HG03135 (cell line): ENCODE measurements around the gene NCBP2.

Experiments used
- ATAC-seq: cut with Tn5 transposase; IDR thresholded peaks from one replicate; pipeline ENCODE4 v1.9.1; 2021; ENCODE audit warnings: mild to moderate bottlenecking, moderate library complexity; ENCODE audit not compliant: unreplicated experiment

NCBP2 gene

DNA sequence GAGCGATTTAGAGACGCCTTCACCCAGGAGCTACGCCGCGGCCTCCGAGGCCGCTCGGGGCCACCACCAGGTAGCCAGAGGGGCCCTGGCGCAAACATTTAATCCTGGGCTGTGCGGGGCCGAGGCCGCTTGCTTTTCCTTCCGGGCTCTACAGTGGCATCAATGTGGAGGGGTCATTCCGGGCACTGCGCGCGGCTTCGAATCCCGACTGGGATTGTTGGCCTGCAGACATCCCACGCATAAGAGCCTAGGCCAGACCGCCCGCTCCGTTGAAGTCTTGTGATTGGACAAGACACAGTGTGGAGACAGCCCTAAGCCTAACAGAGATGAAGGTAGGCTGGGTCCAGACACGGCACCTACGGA is 568 bp upstream of the NCBP2 start:
- no peak for ATAC-seq

DNA sequence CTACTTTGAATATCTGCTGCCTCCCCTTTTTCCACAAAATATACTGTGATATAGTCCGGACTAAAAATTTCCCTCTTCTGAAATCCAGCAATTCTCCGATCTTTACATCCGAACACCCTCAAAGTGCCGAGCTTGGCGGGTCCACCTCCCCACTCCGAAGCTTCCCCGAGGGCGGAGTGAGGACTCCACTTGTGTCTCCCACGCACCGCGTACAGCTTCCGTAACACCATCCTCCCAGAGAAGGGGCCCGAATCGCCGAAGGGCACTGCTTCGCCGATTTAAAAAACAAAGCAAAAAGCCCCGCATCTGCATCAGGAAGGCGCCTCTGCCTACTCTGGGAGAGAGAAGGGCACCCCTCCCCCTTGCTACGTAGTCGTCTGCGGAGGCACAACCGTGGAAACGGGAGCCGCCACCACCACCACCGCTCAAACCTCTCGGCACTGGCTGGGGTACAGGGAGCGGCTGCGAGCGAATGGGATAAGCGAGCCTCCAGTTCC is 551 bp downstream of the NCBP2 start:
- ATAC-seq = peak; percentile 25

DNA sequence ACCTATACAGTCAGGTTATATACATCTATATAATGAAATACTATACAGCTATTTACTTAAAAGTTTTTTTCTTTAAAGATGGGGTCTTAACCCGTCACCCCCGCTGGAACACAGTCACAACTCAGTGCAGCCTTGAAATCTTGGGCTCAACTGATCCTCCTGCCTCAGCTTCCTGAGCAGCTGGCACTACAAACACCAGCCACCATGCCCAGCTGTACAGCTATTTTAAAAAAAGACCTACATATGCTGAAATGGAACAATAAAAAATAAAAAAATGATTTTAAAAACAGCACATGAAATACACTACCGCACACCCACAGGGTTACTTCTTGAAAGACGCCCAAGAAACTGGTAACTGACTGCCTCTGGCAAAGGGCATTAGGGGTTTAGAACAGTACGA is 3.8 kb downstream of the NCBP2 start:
- no peak for ATAC-seq

DNA sequence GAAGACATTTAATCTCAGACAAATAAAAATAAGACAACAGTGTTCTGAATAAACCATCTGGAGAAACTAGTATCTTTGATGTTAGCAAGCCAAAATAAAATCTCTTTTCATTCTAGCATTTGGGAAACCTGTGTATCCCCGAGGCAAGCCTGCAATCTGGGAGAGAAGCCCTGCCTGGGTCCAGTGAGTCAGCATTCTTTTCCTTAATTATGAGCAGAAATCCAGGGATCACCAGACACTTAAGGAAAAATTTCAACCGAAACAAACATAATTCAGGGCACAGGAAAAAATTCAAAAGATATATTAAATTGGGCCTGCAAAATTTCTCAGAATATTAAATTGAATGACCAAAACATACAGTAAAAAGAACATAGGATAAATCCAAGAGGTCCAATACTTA is 4.2 kb downstream of the NCBP2 start:
- ATAC-seq = no peak

DNA sequence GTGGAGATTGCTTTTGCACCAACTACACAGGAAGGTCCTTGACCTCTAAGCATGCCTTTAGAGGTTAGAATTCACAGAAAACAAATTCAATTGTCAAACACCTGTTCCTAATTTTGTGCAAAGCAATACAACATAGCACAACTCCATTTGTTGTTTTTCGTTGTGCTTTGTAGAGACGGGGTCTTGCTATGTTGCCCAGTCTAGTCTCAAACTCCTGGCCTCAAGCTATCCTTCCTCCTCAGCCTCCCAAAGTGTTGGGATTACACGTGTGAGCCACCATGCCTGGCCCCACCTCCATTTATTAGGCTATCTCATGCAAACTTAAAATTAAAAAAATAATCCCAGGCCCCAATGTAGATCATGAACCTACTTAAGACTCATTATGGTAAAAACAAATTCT is 6.0 kb downstream of the NCBP2 start:
- no peak for ATAC-seq

DNA sequence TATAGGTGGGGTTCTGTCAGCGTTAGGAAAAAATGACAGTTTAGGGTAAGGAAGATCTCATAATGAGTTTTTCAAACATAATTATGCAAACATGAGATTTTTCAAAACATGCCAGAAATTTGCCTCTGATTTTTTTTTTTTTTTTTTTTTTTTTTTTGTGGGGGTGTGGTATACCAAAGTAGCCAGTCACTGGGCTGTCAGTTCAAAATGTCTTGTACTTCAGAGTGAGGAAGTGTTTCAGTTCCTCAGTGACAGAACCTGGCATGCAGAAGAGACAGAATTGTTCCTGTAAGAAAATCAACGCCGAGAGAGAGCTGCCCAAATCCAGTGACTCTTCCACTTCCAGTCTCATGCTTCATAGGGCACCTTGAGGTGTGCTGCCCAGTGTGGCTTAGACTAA is 9.7 kb downstream of the NCBP2 start:
- no peak for ATAC-seq

DNA sequence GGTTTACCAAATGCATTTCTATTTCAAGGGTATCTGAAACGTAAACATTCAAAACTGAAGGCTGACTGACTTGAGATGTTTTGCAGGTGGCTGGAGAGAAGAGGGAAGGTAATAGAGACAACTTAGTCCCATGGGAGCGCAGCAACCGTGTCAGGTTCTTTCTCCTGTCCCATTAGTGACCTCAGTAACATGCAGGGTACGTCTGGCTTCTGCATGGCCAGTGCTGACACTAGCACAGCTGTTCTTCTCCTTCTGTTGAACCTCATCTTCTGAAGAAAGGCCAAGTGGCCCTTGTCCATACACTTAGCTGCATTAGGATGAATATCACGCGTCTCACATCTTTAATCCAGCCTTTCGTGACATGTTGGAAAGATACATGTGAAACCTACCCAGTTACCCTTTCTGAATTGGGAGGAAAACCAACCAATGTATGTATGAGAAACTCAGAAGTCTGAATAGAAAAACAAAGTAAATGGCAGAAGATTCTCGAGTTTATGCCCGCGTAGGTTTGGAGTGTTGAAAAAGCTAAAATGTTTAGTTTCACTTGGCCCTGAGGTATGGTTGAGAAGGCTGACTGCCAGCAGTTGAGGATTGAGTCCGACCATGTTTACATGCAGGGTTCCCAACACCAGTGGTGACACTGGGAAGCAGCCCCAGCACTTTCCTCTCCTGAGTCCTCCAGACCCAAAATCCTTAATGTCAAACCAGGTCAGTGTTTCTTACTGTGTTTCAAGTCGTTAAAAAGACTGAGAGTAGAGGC is 10.3 kb downstream of the NCBP2 start:
- no peak for ATAC-seq

DNA sequence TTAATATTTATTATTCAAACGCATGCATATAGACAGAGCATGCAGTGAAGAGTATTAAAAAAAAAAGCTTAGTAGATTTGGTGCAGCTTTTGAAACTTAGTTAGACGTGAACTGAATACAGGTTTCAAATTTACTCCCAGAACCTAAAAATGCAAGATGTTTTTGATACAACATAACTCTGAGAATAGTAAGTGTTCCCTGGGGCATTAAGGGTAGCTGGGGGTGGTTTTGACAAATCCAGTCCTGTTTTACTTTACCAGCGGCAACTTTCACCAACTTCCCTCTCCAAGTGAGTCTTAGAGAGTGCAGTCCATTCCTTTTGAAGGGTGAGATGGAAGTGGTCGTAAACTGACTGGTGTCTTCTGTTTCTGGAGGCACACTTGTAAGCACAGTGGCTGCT is 11.2 kb downstream of the NCBP2 start:
- ATAC-seq = no peak

DNA sequence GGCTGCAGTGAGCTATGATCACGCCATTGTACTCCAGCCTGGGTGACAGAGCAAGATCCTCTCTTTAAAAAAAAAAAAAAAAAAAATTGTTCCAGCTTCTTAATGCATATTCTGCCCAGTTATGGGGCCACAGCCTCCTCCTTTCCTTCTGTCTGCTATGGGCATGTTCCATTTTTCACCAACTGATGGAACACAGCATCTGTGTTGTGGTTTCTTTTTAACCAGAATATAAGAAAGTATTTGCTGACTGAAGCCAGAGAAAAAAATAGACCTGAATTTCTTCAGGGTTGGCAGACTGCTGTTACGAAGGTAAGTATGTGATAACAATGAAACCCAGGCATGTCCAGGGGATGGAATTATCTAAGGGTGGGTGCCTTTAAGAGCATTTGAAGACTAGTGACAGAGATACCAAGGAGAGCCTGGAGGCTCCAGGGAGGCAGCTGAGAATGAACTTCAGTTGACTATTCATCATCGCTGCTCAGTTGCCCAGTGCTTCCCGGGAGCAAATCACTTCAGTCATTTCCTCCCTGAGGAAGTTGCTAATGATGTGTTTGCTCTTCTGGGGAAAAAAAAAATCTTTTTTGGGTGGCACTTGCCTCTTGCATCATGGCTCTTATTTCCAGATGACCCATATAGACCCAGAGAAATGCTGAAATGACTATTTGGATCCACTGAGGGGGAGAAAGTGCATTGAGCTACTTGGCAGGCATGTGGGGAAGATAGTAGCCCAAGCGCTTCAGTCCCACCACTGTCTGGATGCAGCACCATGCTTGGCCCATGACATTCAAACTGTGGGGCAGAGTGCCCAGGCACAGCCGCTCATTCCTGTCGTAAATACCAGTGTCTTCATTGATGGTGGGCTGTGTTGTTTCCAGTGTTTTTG is 14.5 kb downstream of the NCBP2 start:
- ATAC-seq = no peak

DNA sequence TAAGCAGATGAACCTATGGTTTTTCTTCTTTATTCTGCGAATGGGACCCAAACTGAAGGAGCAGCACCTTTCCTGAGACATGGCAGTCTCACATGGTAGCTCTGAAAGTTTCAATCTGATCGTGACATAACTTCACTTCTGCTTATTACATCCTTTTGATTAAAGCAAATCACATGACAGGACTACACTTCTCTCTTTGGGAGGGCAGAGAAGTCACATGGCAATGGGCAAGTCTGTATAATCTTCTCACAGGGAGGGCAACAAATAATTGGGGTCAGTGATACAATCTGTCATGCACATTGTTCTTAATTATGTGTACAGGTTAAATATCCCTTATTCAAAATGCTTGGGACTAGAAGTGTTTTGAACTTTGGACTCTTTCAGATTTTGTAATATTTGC is 21.6 kb downstream of the NCBP2 start:
- no peak for ATAC-seq

DNA sequence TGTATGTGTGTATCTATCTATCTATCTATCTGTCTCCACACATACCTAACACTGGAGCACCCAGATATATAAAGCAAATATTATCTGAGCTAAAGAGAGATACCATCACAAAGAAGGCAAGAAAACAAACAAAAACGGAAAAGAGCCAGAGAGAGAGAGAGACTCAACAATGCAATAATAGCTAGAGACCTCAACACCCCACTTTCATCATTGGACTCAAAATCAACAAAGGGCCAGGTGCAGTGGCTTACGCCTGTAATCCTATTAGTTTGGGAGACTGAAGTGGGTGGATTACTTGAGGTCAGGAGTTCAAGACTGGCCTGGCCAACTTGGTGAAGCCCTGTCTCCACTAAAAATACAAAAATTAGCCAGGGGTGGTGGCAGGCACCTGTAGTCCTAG is 23.4 kb downstream of the NCBP2 start:
- ATAC-seq = no peak

DNA sequence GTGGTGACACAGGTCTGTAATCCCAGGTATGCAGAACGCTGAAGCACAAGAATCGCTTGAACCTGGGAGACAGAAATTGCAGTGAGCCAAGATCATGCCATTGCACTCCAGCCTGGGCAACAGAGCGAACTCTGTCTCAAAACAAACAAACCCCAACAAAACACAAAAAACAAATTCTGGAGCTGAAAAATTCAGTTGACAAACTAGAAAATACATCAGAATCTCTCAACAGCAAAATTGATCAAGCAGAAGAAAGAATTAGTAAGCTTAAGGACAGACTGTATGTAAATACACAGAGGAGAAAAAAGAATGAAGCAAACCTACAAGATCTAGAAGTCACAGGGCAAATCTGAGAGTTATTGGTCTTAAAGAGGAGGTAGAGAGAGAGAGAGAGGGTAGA is 25.3 kb downstream of the NCBP2 start:
- ATAC-seq = no peak

DNA sequence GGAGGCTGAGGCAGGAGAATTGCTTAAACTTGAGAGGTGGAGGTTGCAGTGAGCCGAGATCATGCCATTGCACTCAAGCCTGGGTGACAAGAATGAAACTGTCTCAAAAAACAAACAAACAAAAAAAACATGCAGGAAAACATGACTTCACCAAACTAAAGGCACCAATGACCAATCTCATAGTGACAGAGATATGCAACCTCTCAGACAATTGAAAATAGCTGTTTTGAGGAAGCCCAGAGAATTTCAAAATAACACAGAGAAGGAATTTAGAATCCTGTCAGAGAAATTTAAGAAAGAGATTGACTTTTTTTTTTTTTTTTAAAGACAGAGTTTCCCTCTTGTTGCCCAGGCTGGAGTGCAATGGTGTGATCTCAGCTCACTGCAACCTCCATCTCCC is 26.1 kb downstream of the NCBP2 start:
- ATAC-seq = no peak

DNA sequence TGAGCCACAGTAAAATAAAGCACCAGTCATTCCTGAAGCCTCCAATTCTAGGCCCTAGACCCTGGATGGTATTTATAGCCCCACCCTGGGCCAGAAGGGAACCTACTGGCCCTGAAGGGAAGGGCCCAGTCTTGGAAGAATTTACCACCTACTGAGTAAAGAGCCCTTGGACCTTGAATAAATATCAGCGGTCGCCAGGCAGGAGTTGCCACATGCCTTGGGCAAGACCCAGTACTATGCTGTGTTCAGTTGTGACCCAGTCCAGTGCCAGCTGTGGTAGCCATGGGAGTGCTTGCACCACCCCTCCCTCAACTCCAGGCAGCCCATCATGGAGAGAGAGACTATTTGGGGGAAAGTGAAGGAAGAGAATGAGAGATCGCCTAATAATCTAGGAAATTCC is 27.0 kb downstream of the NCBP2 start:
- no peak for ATAC-seq

DNA sequence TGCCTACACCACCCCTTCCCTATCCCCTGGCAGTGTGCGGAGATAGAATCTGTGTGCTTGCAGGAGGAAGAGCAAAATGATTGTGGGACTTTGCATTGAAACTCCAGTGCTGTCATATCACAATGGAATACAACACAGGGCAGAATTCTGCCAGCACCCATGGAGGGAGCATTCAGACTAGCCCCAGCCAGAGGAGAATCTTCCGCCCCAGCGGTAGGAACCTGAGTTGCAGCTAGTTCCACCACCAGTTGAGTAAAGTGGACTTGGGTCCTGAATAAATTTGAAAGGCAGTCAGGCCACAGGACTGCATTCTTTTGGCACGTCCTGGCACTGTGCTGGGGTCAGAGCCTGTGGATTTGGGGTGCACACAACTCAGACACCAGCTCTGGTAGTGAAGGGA is 27.5 kb downstream of the NCBP2 start:
- ATAC-seq = no peak

DNA sequence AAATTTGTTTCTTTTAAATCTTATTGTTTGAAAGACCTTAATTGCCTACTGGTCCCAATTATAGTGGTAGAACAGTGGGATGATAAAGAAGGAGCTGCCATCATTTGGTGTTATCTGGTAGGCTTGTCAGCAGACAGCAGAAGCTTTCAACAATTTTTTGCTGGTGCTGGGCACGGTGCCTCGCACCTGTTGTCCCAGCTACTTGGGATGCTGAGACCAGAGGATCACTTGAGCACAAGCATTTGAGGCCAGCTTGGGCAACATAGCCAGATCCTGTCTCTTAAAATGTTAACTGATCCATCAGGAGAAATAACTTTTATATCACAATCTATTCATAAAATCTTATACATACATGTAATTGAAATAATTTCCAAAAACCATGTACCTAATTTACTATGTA is 38.6 kb downstream of the NCBP2 start:
- no peak for ATAC-seq

DNA sequence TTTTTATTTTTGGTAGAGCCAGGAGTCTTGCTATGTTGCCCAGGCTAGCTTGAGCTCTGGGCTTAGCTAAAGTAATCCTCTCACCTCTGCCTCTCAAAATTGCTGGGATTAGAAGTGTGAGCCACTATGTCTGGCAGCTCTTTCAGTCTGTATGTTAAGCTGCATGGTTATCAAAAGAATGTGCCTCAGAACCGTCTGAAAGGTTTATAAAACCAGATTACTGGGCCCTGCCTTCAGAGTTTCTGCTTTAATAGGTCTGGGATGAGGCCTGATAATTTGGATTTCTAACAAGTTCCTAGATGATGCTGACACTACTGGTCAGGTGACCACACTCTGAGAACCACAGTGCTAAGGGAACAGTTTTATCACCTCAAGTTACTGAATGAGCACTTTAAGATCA is 40.0 kb downstream of the NCBP2 start:
- ATAC-seq = no peak

DNA sequence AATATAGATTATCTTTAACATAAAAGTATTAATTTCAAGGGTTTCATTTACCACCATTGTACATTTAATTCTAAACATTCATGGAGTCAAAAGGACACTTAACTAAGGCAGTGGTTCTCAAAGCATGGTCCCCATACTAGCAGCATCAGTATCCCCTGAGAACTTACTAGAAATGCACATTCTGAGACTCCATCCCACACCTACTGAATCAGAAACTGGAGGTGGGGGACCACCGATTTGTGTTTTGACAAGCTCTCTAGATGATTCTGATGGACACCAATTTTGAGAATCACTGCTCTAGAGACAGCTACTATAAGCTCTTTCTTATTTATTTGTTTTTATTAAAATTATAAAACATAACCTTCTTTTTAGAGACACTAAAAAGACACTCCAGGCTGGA is 40.6 kb downstream of the NCBP2 start:
- no peak for ATAC-seq

DNA sequence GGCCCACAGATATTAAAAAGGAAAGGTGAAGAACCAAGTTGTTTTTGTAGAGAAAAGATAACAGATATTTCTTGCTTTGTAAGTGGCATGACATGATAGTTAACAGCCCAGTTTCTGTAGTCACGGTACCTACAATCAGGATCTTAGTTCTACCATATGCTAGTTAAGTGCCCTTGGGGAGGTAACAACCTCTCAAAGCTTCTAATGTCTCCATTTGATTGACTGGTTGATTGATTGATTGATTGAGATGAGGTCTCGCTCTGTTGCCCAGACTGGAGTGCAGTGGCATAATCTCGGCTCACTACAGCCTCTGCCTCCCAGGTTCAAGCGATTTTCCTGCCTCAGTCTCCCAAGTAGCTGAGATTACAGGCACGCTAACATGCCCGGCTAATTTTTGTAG is 46.1 kb downstream of the NCBP2 start:
- no peak for ATAC-seq

DNA sequence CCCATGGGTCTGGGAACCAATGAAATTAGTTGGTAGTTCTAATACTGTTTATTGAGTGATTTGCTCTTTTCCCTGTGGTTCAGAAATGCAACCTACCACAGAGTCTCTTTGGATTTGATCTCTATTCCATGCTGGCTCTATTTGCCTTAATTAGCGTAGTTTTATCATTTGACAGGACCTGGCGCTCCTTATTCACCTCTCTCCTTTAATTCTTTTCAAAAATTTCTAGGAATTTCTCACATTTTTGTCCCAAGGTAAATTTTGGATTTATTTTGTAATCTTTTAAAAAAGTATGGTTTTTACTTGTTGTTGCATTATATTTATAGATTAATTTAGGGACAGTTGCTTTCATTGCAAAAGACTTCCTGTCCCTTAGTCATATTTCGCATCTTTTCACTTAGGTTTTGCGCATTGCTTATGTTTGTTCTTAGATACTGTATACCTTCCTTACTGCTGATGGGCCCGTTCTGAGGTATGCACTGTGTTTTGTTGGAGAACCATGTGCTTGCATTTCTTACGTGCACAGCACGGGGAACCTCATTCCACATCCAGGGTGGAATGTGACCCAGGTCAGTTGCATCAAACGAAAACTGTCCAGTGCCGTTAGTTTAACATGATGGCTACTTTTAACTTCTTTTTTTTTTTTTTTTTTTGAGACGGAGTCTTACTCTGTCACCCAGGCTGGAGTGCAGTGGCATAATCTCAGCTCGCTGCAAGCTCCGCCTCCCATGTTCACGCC is 47.6 kb downstream of the NCBP2 start:
- ATAC-seq = no peak

DNA sequence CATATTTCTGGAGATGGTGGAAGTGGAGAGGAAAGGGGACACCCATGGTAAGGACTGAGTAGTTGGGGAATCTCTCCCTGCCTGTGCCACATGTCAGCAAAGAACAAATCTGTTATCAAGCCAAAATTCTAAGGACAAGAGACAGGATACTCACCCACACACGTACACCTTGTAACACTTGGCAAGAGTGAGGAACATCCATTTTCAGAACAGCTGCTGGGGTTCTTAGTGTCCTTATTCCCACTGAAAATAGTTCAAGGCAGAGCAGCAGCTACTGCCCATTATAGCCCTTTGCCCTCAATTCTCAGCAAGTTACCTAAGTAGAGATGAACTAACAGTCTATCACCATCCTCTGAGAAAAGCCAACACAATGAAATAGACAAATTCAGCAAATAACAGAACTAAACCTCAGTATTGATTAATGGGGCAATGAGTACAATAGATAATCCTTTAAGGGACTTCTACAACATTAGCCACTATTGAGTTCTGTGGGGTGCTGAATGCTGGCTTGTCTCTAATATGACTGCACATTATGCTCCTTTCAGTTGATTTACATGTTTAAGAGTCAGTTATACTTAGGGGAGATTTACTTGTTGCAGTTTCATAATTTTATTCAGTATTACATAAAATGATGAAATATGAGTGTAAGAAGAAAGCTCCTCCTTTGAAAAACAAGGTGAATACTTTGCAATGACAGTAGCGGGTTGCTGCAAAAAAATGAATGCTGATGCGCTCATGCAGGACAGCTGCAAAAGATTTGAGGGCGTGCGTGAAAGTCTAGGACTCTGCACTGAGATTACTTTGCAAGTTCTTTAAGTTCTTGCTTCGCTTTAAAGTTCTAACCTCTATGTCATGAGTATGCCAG is 52.3 kb downstream of the NCBP2 start:
- no peak for ATAC-seq
